Mucosa of descending colon (tissue), 3 donors: ENCODE data around the gene RGS6. TPM values are rescaled to one million over a fixed set of nuclear protein-coding genes. Genes with fewer than 3 reads are reported as not detected.

Experiments used
- ATAC-seq: fragments of 200-7000 bp; cut with Tn5 transposase; one replicate; pipeline ENCODE4 v1.9.1; 2020; ENCODE audit warnings: mild to moderate bottlenecking, moderate library complexity
- DNase-seq, 3 donors: peaks; one replicate each; pipeline ENCODE4 v3.0.0-alpha.2; 2020
- H3K36me3 ChIP-seq: fragments of 200-600 bp; one replicate; pipeline ENCODE4 v1.8.0; 2021; ENCODE audit warnings: low read depth, mild to moderate bottlenecking
- H3K4me1 ChIP-seq: fragments of 200-600 bp; one replicate; pipeline ENCODE4 v1.8.0; 2021; ENCODE audit warnings: low read depth, mild to moderate bottlenecking
- H3K4me3 ChIP-seq: fragments of 200-600 bp; one replicate; pipeline ENCODE4 v1.8.0; 2021; ENCODE audit warnings: mild to moderate bottlenecking
- H3K9me3 ChIP-seq: fragments of 200-600 bp; one replicate; pipeline ENCODE4 v1.8.0; 2021; ENCODE audit warnings: mild to moderate bottlenecking
- intact Hi-C, 2 donors: fragments of 100-400 bp; cut with DNase I in 1 of 2; cut with micrococcal nuclease in 1 of 2; formaldehyde crosslinking; loops; one replicate each; pipeline versions ENCODE4 v1.11.0 to v1.11.1; 2022; cut with DNase I, micrococcal nuclease
- total RNA-seq, 3 donors: library from RNA; stranded (reverse); fragmentation: NEBNext Ultra II Directional in 2 of 3; extraction: Animal tissue kit (Norgen Biotek cat#: 25700) in 2 of 3; gene quantifications; one replicate each; pipeline versions ENCODE4 v1.2.1 to v1.2.4, GENCODE V29; 2021 to 2023
- TF ChIP-seq, protein P1 (sequence below): fragments of 200-600 bp; IDR thresholded peaks from one replicate; pipeline ENCODE4 v1.8.0; 2022; ENCODE audit warnings: antibody characterized with exemption, mild to moderate bottlenecking
- donor health status: DM: no; HTN: no; CAD: no; lungs with moderate emphysema.
- donor health status: DM: no; HTN: no; CAD: no.
- donor health status: DM: no; HTN: yes; CAD: no.

RGS6 gene
- total RNA-seq, 3 donors from 2014 or later = 0.66 to 2.5 (median 0.94) TPM

DNA sequence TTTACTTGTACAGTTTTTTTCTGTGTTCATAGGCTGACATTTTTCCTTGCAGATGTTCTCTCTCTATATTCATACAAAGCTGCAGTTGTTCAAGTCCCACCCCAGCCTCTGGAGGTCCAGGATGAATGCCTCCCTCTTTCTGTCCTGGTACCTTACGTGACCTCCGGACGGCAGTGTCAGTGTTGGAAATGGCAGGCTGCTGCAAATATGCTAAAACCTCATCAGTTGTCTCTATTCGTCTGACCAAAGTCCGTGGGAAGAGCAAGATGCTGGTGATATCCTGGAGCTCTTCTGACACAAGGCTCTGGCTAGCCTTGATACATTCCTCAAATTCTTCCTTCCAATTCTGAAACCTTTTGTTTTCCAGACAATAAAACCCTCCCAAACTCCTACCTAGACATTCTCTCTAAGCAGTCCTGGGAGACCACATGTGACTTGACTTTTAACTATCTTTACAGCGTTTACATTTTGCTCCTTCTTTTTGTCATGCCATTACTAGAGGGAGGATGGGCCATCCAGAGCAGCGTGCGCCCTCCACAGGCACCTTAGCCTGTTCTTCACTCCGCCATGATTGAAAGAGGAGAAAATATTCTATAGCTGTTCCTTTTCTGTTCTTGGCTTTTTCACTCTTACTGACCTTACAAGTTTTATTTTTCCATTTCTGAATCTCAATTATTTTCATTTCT, 143.6 kb downstream of the RGS6 start:
- Histone ChIP-seq H3K36me3 (no peaks in the 10 kb centered on the region), H3K4me1 (no peaks in the 10 kb centered on the region), H3K9me3 (no peaks in the 10 kb centered on the region), H3K4me3 (no peak overlapping the region)
- no peak for ATAC-seq
- intact Hi-C loops = no loop called here
- TF ChIP-seq, protein P1, sequence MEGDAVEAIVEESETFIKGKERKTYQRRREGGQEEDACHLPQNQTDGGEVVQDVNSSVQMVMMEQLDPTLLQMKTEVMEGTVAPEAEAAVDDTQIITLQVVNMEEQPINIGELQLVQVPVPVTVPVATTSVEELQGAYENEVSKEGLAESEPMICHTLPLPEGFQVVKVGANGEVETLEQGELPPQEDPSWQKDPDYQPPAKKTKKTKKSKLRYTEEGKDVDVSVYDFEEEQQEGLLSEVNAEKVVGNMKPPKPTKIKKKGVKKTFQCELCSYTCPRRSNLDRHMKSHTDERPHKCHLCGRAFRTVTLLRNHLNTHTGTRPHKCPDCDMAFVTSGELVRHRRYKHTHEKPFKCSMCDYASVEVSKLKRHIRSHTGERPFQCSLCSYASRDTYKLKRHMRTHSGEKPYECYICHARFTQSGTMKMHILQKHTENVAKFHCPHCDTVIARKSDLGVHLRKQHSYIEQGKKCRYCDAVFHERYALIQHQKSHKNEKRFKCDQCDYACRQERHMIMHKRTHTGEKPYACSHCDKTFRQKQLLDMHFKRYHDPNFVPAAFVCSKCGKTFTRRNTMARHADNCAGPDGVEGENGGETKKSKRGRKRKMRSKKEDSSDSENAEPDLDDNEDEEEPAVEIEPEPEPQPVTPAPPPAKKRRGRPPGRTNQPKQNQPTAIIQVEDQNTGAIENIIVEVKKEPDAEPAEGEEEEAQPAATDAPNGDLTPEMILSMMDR = no peak
- no peak for DNase-seq

DNA sequence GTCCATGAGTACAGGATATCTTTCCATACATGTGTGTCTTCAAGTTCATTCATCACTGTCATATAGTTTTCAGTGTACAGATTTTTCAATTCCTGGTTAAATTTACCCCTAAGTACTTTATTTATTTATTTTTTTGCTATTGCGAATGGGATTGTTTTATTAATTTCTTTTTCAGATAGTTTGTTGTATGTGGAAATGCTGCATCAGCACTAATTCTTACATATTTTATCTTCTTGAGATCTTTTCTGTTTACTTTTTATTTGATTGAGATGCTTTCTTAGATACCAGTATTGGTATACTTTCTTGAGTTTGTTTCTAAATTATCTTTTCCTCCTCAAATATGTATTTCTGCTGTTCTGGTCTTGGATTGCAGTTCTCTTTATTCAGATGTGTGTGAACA, 148.9 kb downstream of the RGS6 start:
- ATAC-seq (no peak), DNase-seq (no peak)
- Histone ChIP-seq H3K9me3 (no peaks in the 10 kb centered on the region), H3K4me1 (no peaks in the 10 kb centered on the region), H3K4me3 (no peak overlapping the region), H3K36me3 (no peaks in the 10 kb centered on the region)
- intact Hi-C loops = no loop called here
- TF ChIP-seq, protein P1 = no peak

DNA sequence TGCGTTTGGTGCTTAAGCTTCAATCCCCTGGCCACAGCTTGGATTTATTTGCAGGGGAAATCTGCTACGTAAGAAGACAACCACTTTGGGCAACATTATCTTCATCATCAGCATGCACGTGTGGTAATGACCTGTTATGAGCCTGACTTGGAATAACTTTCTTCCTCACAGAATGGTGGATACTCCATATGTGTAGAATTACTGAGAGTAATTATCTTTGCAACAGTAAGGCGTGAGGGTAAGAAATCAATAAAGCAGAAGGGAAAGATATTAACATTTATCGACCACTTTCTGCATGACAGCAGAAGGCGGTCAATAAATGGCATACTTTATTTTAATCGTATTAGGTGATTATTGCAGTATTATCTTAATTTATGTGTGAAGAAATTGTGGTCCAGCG, 152.7 kb downstream of the RGS6 start:
- H3K4me3 ChIP-seq = no peak overlapping the region
- DNase-seq (no peak), ATAC-seq (no peak)
- H3K4me1 ChIP-seq = no peaks in the 10 kb centered on the region
- no peaks in the 10 kb centered on the region for H3K36me3 ChIP-seq
- intact Hi-C loops = no loop called here
- H3K9me3 ChIP-seq = no peaks in the 10 kb centered on the region
- TF ChIP-seq, protein P1 = no peak

DNA sequence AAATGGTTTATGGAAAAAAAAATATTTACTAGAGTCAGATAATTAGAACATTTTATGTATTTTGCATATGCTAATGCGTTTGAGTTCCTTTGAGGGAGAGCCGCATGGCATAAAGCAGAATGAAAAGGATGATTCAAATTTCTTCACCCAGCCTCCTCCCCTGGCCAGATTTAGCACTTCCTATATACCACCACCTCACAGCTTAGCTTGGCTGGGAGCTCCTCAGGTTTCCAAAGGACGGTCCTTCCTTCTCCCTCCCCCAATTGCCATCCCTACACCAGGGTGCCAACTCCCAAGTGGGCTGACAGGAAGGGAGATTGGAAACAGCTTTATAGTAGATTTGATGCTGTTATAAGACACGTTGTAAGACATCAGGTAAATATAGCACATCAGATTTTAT, 157.4 kb downstream of the RGS6 start:
- Histone ChIP-seq H3K4me3 (no peak overlapping the region), H3K36me3 (no peaks in the 10 kb centered on the region), H3K4me1 (no peaks in the 10 kb centered on the region), H3K9me3 (no peaks in the 10 kb centered on the region)
- DNase-seq = no peak
- ATAC-seq = no peak
- TF ChIP-seq, protein P1 = no peak
- intact Hi-C loops = no loop called here

DNA sequence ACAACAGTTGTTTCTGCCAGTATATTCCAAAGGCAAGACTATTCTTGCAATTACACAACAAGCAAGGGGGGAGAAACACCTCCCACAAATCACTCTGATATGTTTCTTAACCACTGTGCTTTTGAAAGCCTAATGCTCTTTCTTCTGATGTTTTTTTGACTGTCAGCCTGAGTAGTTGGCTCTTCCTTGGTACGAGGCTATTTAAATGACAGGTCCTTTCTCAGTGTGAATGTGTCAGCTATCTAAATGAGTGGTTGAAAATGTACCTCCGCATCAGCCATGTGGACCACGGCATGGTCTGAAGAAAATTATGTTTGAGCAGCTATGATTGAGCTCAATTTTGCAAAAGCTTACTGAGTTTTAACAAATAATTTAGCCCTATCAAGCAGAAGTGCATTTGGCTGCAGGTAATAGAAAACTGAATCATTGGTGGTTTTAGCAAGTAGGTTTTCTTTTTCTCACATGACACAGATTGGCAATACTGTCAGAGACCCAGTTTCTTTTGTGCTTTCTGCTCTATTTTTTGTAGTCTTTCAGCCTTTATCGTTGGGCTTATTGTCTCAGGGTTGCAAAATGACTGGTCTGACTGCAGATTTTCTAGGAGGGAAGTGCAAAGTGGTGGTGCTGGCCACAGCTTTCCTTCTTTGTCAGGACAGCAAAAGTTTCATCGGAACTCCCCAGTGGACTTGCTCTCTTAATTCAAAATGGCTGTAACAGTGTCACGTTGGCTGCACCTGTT, 162.8 kb downstream of the RGS6 start:
- no peaks in the 10 kb centered on the region for H3K4me1 ChIP-seq
- no peaks in the 10 kb centered on the region for H3K36me3 ChIP-seq
- TF ChIP-seq, protein P1 = no peak
- no peaks in the 10 kb centered on the region for H3K9me3 ChIP-seq
- intact Hi-C loops = no loop called here
- H3K4me3 ChIP-seq = no peak overlapping the region
- ATAC-seq (no peak), DNase-seq (no peak)
